Uterus (tissue), 2 donors: ENCODE data around the gene YBEY.

ENCODE experiments used
- POLR2A ChIP-seq, 2 donors: fragments of 450-650 bp; IDR thresholded peaks; one replicate each; pipeline ENCODE4 v1.6.1; 2016; ENCODE audit warnings: antibody characterized with exemption in 2 of 2, mild to moderate bottlenecking in 1 of 2, moderate library complexity in 1 of 2
- TF ChIP-seq, protein P1 (sequence below), 4 experiments: fragments of 200-600 bp in 2 of 4; fragments of 450-650 bp in 2 of 4; sonication (generic) in 2 of 4; IDR thresholded peaks; one replicate each; pipeline ENCODE4 v1.5.1; 2016 to 2019; ENCODE audit warnings: antibody characterized with exemption in 4 of 4, mild to moderate bottlenecking in 2 of 4, moderate library complexity in 1 of 4

- TF ChIP-seq, protein P1, sequence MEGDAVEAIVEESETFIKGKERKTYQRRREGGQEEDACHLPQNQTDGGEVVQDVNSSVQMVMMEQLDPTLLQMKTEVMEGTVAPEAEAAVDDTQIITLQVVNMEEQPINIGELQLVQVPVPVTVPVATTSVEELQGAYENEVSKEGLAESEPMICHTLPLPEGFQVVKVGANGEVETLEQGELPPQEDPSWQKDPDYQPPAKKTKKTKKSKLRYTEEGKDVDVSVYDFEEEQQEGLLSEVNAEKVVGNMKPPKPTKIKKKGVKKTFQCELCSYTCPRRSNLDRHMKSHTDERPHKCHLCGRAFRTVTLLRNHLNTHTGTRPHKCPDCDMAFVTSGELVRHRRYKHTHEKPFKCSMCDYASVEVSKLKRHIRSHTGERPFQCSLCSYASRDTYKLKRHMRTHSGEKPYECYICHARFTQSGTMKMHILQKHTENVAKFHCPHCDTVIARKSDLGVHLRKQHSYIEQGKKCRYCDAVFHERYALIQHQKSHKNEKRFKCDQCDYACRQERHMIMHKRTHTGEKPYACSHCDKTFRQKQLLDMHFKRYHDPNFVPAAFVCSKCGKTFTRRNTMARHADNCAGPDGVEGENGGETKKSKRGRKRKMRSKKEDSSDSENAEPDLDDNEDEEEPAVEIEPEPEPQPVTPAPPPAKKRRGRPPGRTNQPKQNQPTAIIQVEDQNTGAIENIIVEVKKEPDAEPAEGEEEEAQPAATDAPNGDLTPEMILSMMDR (IDR thresholded peaks at IDR 0.05) = no peak
- no peak for TF ChIP-seq POLR2A (IDR thresholded peaks at IDR 0.05)
These were observed 41.6 kb downstream of the YBEY start for GRCh38 chr21:46327711-46328110.
